ENCODE data around the gene ZNF93. TPM values are rescaled to one million over a fixed set of nuclear protein-coding genes. Genes with fewer than 3 reads are reported as not detected.

Gene ZNF93
- total RNA-seq, 1 experiment from 2014 or later, result 58.1 TPM

- Mint-ChIP-seq H3K27ac (peak within 1 kb of the TSS; percentile 100), H3K36me3 (ENCODE audit: insufficient read depth in 1 of 3, low read depth in 3 of 3) (peaks cover 17 to 34% (median 18%) of the 10 kb centered on the region in 3 experiments), H3K9me3 (peaks cover 6 to 58% of the 10 kb centered on the region in 2 experiments), H3K4me3 (peak within 1 kb of the TSS; percentile 97), H3K4me1 (peaks cover 18 to 28% of the 10 kb centered on the region in 2 experiments), H3K27me3 (ENCODE audit: low read depth) (no peaks in the 10 kb centered on the region; the same call in 1 of the 2 replicates)
- Histone ChIP-seq H4K8ac (replicated peaks; ENCODE audit: insufficient read length, low read depth, low read length) (no peak within 1 kb of the TSS), H3K27ac (ENCODE audit: insufficient read length, low read depth, low read length) (peak within 1 kb of the TSS; percentile 97), H4K91ac (ENCODE audit: insufficient read length, low read depth, low read length) (peak within 1 kb of the TSS; percentile 93), H3K4ac (ENCODE audit: low read depth, low read length) (peak within 1 kb of the TSS; percentile 92; the same call in 1 of the 2 replicates), H3K18ac (ENCODE audit: insufficient read length, low read depth, low read length) (peak within 1 kb of the TSS; percentile 100), H3K27me3 (ENCODE audit: insufficient read depth, low read length) (no peaks in the 10 kb centered on the region), H3K23me2 (ENCODE audit: insufficient read length, low read depth, low read length, poor library complexity, severe bottlenecking) (peaks cover 4% of the 10 kb centered on the region), H4K5ac (ENCODE audit: insufficient read length, low read depth, low read length) (peak within 1 kb of the TSS; percentile 98), H2BK120ac (ENCODE audit: low read depth, low read length, poor library complexity, severe bottlenecking) (peak within 1 kb of the TSS; percentile 84), H2AK5ac (ENCODE audit: insufficient read length, low read length) (peak within 1 kb of the TSS; percentile 22), H3K79me2 (ENCODE audit: insufficient read depth, low read length) (peaks cover 39% of the 10 kb centered on the region; the same call in 1 of the 2 replicates), H2BK5ac (ENCODE audit: insufficient read length, low read length) (peak within 1 kb of the TSS; percentile 97), H3K56ac (ENCODE audit: insufficient read length, low read depth, low read length) (peak within 1 kb of the TSS; percentile 98), H4K20me1 (ENCODE audit: control insufficient read depth, insufficient read depth, insufficient read length) (no peaks in the 10 kb centered on the region), H2BK12ac (ENCODE audit: insufficient read length, low read depth, low read length) (no peak within 1 kb of the TSS), H3K4me1 (ENCODE audit: insufficient read depth, low read length) (no peaks in the 10 kb centered on the region; the same call in 1 of the 2 replicates), H3K9me3 (ENCODE audit: control insufficient read depth, low read depth, low read length) (no peaks in the 10 kb centered on the region), H3K14ac (ENCODE audit: insufficient read depth, low read length) (peak within 1 kb of the TSS; percentile 100), H2AFZ (ENCODE audit: low read length) (no peak within 1 kb of the TSS), H2BK15ac (ENCODE audit: low read depth, low read length) (peak within 1 kb of the TSS; percentile 46; the same call in 1 of the 2 replicates), H2BK20ac (ENCODE audit: low read depth, low read length, poor library complexity, severe bottlenecking) (no peak within 1 kb of the TSS), H3K79me1 (ENCODE audit: insufficient read depth, low read depth, low read length, poor library complexity, severe bottlenecking) (no peaks in the 10 kb centered on the region), H3K23ac (ENCODE audit: insufficient read length, low read depth, low read length) (no peak within 1 kb of the TSS), H3T11ph (ENCODE audit: low read length) (peak within 1 kb of the TSS; percentile 93), H3K9ac (ENCODE audit: extremely low read depth, insufficient read length, low read length) (peak within 1 kb of the TSS; percentile 100), H3K4me2 (ENCODE audit: insufficient read depth, insufficient read length, low read length) (peak within 1 kb of the TSS; percentile 81)
- no peak for TF ChIP-seq CTCF (conservative IDR thresholded peaks at IDR 0.05)
- peak; percentile 97 for DNase-seq
- no CpG with 5 or more reads among the region's 43 CpGs for WGBS (ENCODE audit: extremely low coverage, insufficient read length, low lambda C conversion rate)
Measured at GRCh38 chr19:19865750-19866610, 34.8 kb upstream of the ZNF93 start, which contains the start of gene ZNF253. TSS of gene ZNF253 (plus strand) at chr19:19865882. CDS start at chr19:19865997, 115 bp downstream.

Measured in H9 (cell line).